Activated T-cell treated with anti-CD3 and anti-CD28 coated beads for 24 hours (primary cell): ENCODE measurements around the gene COA1.
"Not testable (repeated sequence)": the region's sequence is repeated elsewhere in the genome, so short reads cannot be mapped to it uniquely, and the experiment has no call there.

Source experiments
- DNase-seq: peaks from one replicate; pipeline ENCODE4 v3.0.0-alpha.2; 2020; ENCODE audit warnings: low read depth

The COA1 gene

DNA sequence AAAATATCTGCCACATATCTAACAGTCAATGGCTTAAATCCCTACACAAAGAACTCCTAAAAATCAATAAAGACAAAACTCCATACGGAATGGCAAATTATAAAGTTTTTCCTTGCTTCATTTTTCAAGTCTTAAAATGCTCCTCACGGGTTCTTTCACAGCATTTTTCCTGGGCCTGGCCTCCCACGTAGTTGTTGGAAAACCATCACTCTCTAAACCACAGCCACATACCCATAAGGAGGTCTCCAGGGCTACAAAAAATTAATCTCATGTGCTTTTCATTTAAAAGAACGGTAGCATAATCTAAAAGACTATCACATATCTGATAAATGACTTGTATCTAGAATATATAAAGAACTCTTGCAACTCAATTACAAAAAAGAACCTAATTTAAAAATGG is 2.9 kb downstream of the COA1 start:
- DNase-seq, result no peak

- no peak for DNase-seq
Observed at GRCh38 chr7:43725251-43725650, 4.1 kb downstream of the COA1 start.

- no peak for DNase-seq
Observed at GRCh38 chr7:43723007-43723341, 6.3 kb downstream of the COA1 start.

DNA sequence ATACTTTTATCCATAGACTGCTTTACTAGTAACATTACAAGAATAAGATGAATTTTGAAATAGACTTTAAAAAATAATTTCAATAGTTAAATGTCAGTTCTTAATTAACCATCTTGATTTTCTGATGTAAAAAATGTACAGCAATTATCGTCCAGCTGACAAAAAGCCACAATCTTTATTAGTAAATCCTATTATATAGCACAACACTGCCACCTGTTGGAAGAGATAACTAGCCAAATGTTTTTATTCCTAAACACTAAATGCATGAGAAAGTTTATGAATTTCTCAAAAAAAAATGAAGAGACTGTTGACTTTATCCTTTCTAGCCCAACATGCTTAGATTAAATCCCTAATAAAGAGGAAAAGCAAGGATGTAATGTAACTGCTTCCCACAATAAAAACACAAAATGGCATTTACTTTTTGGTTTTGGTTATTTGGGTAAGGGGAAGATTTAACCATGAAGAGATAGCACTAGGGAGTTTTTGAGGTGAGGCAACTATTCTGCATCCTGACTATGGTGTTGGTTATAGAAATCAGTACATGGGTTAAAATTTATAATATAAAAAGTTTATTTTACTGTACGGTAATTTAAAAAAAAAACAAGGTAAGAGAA is 8.0 kb downstream of the COA1 start:
- DNase-seq, result no peak

DNA sequence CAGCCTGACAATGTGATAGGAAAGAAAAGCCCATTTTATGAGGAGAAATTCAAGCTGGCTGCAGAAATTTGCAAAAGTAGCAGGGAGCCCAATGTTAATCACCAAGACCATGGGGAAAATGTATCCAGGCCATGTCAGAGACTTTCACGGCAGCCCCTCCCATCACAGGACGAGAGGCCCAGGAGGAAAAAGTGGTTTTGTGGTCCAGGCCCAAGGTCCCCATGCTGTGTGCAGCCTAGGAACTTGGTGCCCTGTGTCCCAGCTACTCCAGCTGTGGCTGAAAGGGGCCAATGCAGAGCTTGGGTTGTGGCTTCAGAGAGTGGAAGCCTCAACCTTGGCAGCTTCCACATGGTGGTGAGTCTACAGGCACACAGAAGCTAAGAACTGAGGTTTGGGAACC is 12.7 kb downstream of the COA1 start:
- DNase-seq, result no peak

- DNase-seq, result not testable (repeated sequence)
Observed at GRCh38 chr7:43715966-43716365, 13.4 kb downstream of the COA1 start.

DNA sequence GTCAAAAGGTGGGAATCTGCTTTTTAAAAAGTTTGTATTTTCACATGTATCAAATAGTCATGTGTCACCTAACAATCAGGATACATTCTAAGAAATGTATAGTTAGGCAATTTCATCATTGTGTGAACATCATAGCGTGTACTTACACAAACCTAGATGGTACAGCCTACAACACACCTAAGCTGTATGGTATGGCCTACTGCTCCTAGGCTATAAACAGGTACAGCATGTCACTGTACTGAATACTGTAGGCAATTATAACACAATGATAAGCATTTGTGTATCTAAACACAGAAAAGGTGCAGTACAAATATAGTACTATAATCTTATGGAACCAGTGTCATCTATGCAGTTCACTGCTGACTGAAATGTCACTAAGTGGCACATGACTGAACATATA is 17.8 kb downstream of the COA1 start:
- DNase-seq, result no peak

GRCh38 chr7:43708055-43708454 is 21.3 kb downstream of the COA1 start:
- not testable (repeated sequence) for DNase-seq

DNA sequence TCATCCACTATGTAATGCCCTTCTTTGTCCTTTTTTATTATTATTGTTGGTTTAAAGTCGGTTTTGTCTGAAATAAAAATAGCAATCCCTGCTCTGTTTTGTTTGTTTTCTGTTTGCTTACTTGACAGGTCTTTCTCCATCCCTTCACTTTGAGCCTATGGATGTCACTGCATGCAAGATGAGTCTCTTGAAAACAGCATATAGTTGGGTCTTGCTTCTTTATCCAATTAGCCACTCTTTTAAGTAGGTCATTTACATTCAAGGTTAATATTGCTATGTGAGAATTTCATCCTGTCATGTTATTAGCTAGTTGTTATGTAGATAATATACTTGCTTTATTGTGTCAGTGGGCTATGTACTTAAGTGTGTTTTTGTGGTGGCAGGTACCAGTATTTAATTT is 25.8 kb downstream of the COA1 start:
- DNase-seq, result no peak

GRCh38 chr7:43702974-43703373 is 26.3 kb downstream of the COA1 start:
- DNase-seq, result no peak

- DNase-seq, result no peak
Observed at GRCh38 chr7:43701929-43702328, 27.4 kb downstream of the COA1 start.

GRCh38 chr7:43701500-43701854 is 27.8 kb downstream of the COA1 start:
- no peak for DNase-seq

GRCh38 chr7:43700646-43701499 is 28.4 kb downstream of the COA1 start:
- no peak for DNase-seq

GRCh38 chr7:43700059-43700501 is 29.2 kb downstream of the COA1 start:
- DNase-seq, result no peak

- DNase-seq, result no peak
Observed at GRCh38 chr7:43698460-43699255, 30.7 kb downstream of the COA1 start.

DNA sequence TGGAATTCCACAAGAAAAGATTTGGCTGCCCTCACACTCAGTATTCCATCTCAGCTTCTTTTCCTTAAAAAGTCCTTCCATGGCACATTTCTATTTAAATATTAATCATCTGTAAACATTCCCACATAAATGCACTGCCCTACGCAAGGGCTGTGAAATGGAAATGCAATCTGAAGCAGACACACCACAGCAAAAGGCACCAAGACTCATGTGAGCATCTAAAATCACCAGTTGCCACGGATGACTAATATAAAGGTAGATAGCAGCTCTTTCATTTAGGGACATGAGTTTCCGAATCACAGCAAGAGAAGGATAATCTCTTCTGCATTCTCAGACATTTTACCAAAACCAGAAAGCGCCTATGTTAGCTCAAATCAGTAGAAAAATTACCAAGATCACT is 31.6 kb downstream of the COA1 start:
- no peak for DNase-seq

- DNase-seq, result no peak
Observed at GRCh38 chr7:43695365-43695764, 34.0 kb downstream of the COA1 start.

GRCh38 chr7:43694399-43694748 is 34.9 kb downstream of the COA1 start:
- no peak for DNase-seq

GRCh38 chr7:43693687-43694398 is 35.5 kb downstream of the COA1 start:
- no peak for DNase-seq

GRCh38 chr7:43692582-43693373 is 36.5 kb downstream of the COA1 start:
- DNase-seq, result no peak

DNA sequence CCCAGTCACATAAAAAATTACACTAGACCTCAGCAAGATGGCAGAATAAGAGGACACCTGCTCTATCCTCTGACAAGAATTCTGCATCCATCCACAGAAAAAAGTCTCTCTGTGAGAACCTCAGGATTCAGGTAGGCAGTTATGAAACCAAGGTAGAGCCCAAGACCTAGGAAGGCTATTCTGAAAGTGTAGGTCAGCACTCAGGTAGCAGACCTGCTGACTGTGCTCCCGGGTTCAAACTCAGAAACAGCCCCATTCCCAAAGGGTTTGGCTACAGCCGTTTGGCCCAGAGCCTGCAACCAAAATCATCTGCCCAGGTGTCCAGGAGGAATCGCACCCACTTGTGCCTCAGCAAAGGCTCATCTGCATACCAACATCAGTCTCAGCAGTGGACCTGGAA is 37.7 kb downstream of the COA1 start:
- DNase-seq, result no peak

DNA sequence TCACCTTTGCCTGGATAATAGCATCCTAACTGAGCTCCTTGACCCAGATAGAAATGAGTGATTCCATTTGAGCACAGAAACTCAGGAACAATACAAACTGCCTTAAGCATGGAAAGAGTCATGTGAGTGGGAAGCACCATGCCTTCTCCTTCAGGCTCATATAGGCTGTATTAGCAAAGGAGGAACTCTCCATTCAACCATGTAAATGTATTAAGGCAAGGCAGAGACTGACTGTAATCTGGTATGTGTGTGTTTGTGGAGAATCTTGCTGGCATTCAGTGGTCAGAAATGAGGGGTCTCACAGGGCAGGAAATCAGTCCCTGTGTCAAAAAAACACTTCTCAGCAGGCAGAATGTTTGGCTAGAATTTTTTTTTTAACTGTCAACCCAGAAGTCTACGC is 40.2 kb downstream of the COA1 start:
- no peak for DNase-seq
